Body of pancreas (tissue), 4 donors: ENCODE data around the gene EPDR1. TPM values are rescaled to one million over a fixed set of nuclear protein-coding genes. Genes with fewer than 3 reads are reported as not detected.

Source experiments
- ATAC-seq: fragments of 150-250 bp; one replicate; pipeline ENCODE4 v1.9.1; 2016
- DNase-seq, 4 donors: peaks; one replicate each; pipeline ENCODE4 v3.0.0-alpha.2; 2019
- H3K27ac ChIP-seq, 4 donors: fragments of 200-600 bp; sonication (generic); 1 replicate in 3 of 4; 2 replicates in 1 of 4; pipeline versions ENCODE4 v1.5.1 to v1.6.1; 2016 to 2019; ENCODE audit warnings: mild to moderate bottlenecking in 1 of 4, mixed read lengths in 1 of 4, moderate library complexity in 1 of 4
- H3K27me3 ChIP-seq, 2 donors: fragments of 200-600 bp; sonication (generic); one replicate each; pipeline ENCODE4 v1.6.0; 2016; ENCODE audit warnings: mild to moderate bottlenecking in 1 of 2
- H3K36me3 ChIP-seq, 2 donors: fragments of 200-600 bp; sonication (generic); replicated peaks in 1 of 2; 2 replicates each; pipeline ENCODE4 v1.5.1; 2016; ENCODE audit warnings: low read depth in 2 of 2; ENCODE audit not compliant: insufficient read depth in 1 of 2
- H3K4me1 ChIP-seq: fragments of 200-600 bp; sonication (generic); one replicate; pipeline ENCODE4 v1.6.0; 2016
- H3K4me3 ChIP-seq, 2 donors: fragments of 200-600 bp; sonication (generic); 1 replicate in 1 of 2; 2 replicates in 1 of 2; pipeline ENCODE4 v1.5.1; 2016 to 2019
- H3K9me3 ChIP-seq, 3 donors: fragments of 200-600 bp; sonication (generic); 1 replicate in 2 of 3; 2 replicates in 1 of 3; pipeline ENCODE4 v1.5.1; 2016
- CTCF ChIP-seq, 7 experiments: fragments of 450-650 bp in 4 of 7; fragments of 200-600 bp in 3 of 7; sonication (generic) in 3 of 7; IDR thresholded peaks; one replicate each; pipeline ENCODE4 v1.5.1; 2016 to 2019; ENCODE audit warnings: antibody characterized with exemption in 7 of 7
- POLR2A ChIP-seq, 3 donors: fragments of 450-650 bp; IDR thresholded peaks; one replicate each; pipeline ENCODE4 v1.6.1; 2016; ENCODE audit warnings: antibody characterized with exemption in 3 of 3, mild to moderate bottlenecking in 2 of 3
- WGBS, 2 donors: methylation state at CpG; one replicate each; pipeline ENCODE4 v1.1.5; 2017; 5-methylcytosine and 5-hydroxymethylcytosine counted together
- intact Hi-C: fragments of 100-400 bp; cut with DNase I; formaldehyde crosslinking; loops from one replicate; pipeline ENCODE4 v1.15.1; 2023
- total RNA-seq, 2 donors: library from RNA; depleted of rRNA; stranded (reverse); fragments of >200 nt; gene quantifications; one replicate each; pipeline ENCODE4 v1.1.0, GENCODE V29; 2016

Gene EPDR1
- total RNA-seq, 2 donors from 2014 or later: 17.6 to 24.7 TPM

- Histone ChIP-seq H3K9me3 (no peaks in the 10 kb centered on the region), H3K27ac (no peak overlapping the region), H3K27me3 (peaks cover 0 to 3% of the 10 kb centered on the region in 2 donors), H3K36me3 (no peaks in the 10 kb centered on the region), H3K4me1 (peaks cover 26% of the 10 kb centered on the region), H3K4me3 (no peak overlapping the region)
- intact Hi-C loops: no loop called here
- DNase-seq: peak in 3 of 4 donors; percentile 21 to 29 (median 26)
- no peak for ATAC-seq
- WGBS, 2 donors: 8 to 11% methylated on average over 5 of the region's 5 CpGs
- no peak for TF ChIP-seq POLR2A (IDR thresholded peaks at IDR 0.05)
- no peak for TF ChIP-seq CTCF (IDR thresholded peaks at IDR 0.05)
Observed at GRCh38 chr7:37915438-37915837, 5.0 kb upstream of the EPDR1 start.

GRCh38 chr7:37916017-37916672 lies 4.3 kb upstream of the EPDR1 start:
- Histone ChIP-seq H3K4me1 (peaks cover 26% of the 10 kb centered on the region), H3K4me3 (peak overlapping the region in 1 of 2 donors; percentile 38), H3K27ac (peak overlapping the region in 3 of 4 donors; percentile 27 to 64 (median 36)), H3K27me3 (peaks cover 0 to 3% of the 10 kb centered on the region in 2 donors), H3K36me3 (no peaks in the 10 kb centered on the region), H3K9me3 (no peaks in the 10 kb centered on the region)
- WGBS, 2 donors: 6 to 13% methylated on average over 11 to 57 of the region's 57 CpGs
- DNase-seq (peak; percentile 21 to 53 (median 33)), ATAC-seq (peak; percentile 7)
- intact Hi-C loops: no loop called here
- peak in 1 of 3 donors; percentile 30 for TF ChIP-seq POLR2A (IDR thresholded peaks at IDR 0.05)
- peak in 1 of 7 experiments; percentile 3 for TF ChIP-seq CTCF (IDR thresholded peaks at IDR 0.05)

GRCh38 chr7:37916673-37917660 lies 3.5 kb upstream of the EPDR1 start, which contains the start of gene SFRP4:
Gene SFRP4 (minus strand): TSS chr7:37916817. CDS start chr7:37916537, 280 bp downstream.
- peak within 1 kb of the TSS in 3 of 4 donors; percentile 27 to 64 (median 36) for H3K27ac ChIP-seq
- DNase-seq: peak; percentile 61 to 80 (median 72)
- peak within 1 kb of the TSS in 1 of 2 donors; percentile 38 for H3K4me3 ChIP-seq
- peaks cover 0 to 3% of the 10 kb centered on the region in 2 donors for H3K27me3 ChIP-seq
- peaks cover 31% of the 10 kb centered on the region for H3K4me1 ChIP-seq
- ATAC-seq: peak; percentile 67
- intact Hi-C loops: no loop called here
- no peaks in the 10 kb centered on the region for H3K9me3 ChIP-seq
- WGBS, 2 donors: 1 to 2% methylated on average over 20 to 46 of the region's 46 CpGs
- peak; percentile 60 to 84 (median 76) for TF ChIP-seq CTCF (IDR thresholded peaks at IDR 0.05)
- peak in 2 of 3 donors; percentile 23 to 31 for TF ChIP-seq POLR2A (IDR thresholded peaks at IDR 0.05)
- H3K36me3 ChIP-seq: no peaks in the 10 kb centered on the region

GRCh38 chr7:37918526-37918925 lies 1.9 kb upstream of the EPDR1 start:
- TF ChIP-seq CTCF (IDR thresholded peaks at IDR 0.05) (no peak), POLR2A (IDR thresholded peaks at IDR 0.05) (no peak)
- DNase-seq (no peak), ATAC-seq (no peak)
- Histone ChIP-seq H3K4me1 (peaks cover 46% of the 10 kb centered on the region), H3K9me3 (no peaks in the 10 kb centered on the region), H3K36me3 (no peaks in the 10 kb centered on the region), H3K27ac (no peak overlapping the region), H3K27me3 (peaks cover 0 to 3% of the 10 kb centered on the region in 2 donors), H3K4me3 (no peak overlapping the region)
- WGBS, 2 donors: 42 to 59% methylated on average over 4 of the region's 4 CpGs
- intact Hi-C loops: no loop called here
